Measurements from ENCODE around the gene HECA.
A peak's percentile ranks its signal among the peaks of the same experiment; 100 is the strongest.

The HECA gene

DNA sequence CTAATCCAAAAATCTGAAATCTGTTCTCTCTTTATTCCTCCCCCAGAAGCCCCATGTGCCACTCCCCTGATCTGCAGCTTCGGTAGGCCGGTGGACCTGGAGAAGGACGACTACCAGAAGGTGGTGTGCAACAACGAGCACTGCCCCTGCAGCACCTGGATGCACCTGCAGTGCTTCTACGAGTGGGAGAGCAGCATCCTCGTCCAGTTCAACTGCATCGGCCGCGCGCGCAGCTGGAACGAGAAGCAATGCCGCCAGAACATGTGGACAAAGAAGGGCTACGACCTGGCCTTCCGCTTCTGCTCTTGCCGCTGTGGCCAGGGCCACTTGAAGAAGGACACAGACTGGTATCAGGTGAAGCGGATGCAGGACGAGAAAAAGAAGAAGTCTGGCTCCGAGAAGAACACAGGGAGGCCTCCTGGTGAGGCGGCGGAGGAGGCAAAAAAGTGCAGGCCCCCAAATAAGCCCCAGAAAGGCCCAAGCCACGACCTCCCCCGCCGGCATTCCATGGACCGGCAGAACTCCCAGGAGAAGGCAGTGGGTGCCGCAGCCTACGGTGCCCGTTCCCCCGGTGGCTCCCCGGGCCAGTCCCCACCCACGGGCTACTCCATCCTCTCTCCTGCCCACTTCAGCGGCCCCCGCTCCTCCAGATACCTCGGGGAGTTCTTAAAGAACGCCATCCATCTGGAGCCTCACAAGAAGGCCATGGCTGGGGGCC lies 31.5 kb downstream of the HECA start:
- H4K20me1 ChIP-seq (ENCODE audit: insufficient read depth, low read length) = no peaks in the 10 kb centered on the region
- no peak for DNase-seq
- H3K4me1 ChIP-seq (ENCODE audit: low read length) = peaks cover 28% of the 10 kb centered on the region
- H2AFZ ChIP-seq (ENCODE audit: low read length) = no peak overlapping the region
- H3K36me3 ChIP-seq (replicated peaks; ENCODE audit: insufficient read depth, low read length) = no peaks in the 10 kb centered on the region
- no peaks in the 10 kb centered on the region for H3K9me3 ChIP-seq (replicated peaks; ENCODE audit: insufficient read depth, low read length)
- peaks cover 90% of the 10 kb centered on the region for H3K79me2 ChIP-seq (ENCODE audit: low read length)
- TF ChIP-seq EZH2phosphoT487 (IDR thresholded peaks at IDR 0.05; ENCODE audit: low read length) = no peak
- no peak for TF ChIP-seq EZH2 (optimal IDR thresholded peaks at IDR 0.05; ENCODE audit: low read depth, low read length)
- TF ChIP-seq, protein P1, sequence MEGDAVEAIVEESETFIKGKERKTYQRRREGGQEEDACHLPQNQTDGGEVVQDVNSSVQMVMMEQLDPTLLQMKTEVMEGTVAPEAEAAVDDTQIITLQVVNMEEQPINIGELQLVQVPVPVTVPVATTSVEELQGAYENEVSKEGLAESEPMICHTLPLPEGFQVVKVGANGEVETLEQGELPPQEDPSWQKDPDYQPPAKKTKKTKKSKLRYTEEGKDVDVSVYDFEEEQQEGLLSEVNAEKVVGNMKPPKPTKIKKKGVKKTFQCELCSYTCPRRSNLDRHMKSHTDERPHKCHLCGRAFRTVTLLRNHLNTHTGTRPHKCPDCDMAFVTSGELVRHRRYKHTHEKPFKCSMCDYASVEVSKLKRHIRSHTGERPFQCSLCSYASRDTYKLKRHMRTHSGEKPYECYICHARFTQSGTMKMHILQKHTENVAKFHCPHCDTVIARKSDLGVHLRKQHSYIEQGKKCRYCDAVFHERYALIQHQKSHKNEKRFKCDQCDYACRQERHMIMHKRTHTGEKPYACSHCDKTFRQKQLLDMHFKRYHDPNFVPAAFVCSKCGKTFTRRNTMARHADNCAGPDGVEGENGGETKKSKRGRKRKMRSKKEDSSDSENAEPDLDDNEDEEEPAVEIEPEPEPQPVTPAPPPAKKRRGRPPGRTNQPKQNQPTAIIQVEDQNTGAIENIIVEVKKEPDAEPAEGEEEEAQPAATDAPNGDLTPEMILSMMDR (IDR thresholded peaks at IDR 0.05; ENCODE audit: low read length) = no peak
- no peaks in the 10 kb centered on the region for H3K9me2 ChIP-seq (replicated peaks; ENCODE audit: insufficient read depth, low read length)
- peaks cover 14% of the 10 kb centered on the region for H3F3A ChIP-seq (ENCODE audit: insufficient read depth, low read length)
- H3K9ac ChIP-seq (ENCODE audit: low read length) = no peak overlapping the region
- H3K4me2 ChIP-seq (ENCODE audit: low read depth, low read length) = no peak overlapping the region
- H3K27me3 ChIP-seq (replicated peaks; ENCODE audit: insufficient read depth, low read length) = no peaks in the 10 kb centered on the region
- no peak overlapping the region for H3K27ac ChIP-seq (ENCODE audit: low read length)
- no peak overlapping the region for H3K4me3 ChIP-seq (ENCODE audit: low read length)

GRCh38 chr6:139166956-139167313 lies 32.1 kb downstream of the HECA start:
- no peak overlapping the region for H3K9ac ChIP-seq (ENCODE audit: low read length)
- peaks cover 14% of the 10 kb centered on the region for H3F3A ChIP-seq (ENCODE audit: insufficient read depth, low read length)
- H3K27me3 ChIP-seq (replicated peaks; ENCODE audit: insufficient read depth, low read length) = no peaks in the 10 kb centered on the region
- no peaks in the 10 kb centered on the region for H3K9me2 ChIP-seq (replicated peaks; ENCODE audit: insufficient read depth, low read length)
- H3K79me2 ChIP-seq (ENCODE audit: low read length) = peaks cover 92% of the 10 kb centered on the region
- H3K27ac ChIP-seq (ENCODE audit: low read length) = no peak overlapping the region
- DNase-seq = no peak
- no peak overlapping the region for H3K4me3 ChIP-seq (ENCODE audit: low read length)
- peaks cover 26% of the 10 kb centered on the region for H3K4me1 ChIP-seq (ENCODE audit: low read length)
- H3K9me3 ChIP-seq (replicated peaks; ENCODE audit: insufficient read depth, low read length) = no peaks in the 10 kb centered on the region
- H4K20me1 ChIP-seq (ENCODE audit: insufficient read depth, low read length) = no peaks in the 10 kb centered on the region
- H3K4me2 ChIP-seq (ENCODE audit: low read depth, low read length) = no peak overlapping the region
- H2AFZ ChIP-seq (ENCODE audit: low read length) = no peak overlapping the region
- TF ChIP-seq EZH2phosphoT487 (IDR thresholded peaks at IDR 0.05; ENCODE audit: low read length) = no peak
- no peak for TF ChIP-seq EZH2 (optimal IDR thresholded peaks at IDR 0.05; ENCODE audit: low read depth, low read length)
- TF ChIP-seq, protein P1 (IDR thresholded peaks at IDR 0.05; ENCODE audit: low read length) = no peak
- H3K36me3 ChIP-seq (replicated peaks; ENCODE audit: insufficient read depth, low read length) = no peaks in the 10 kb centered on the region

- H3K4me3 ChIP-seq (ENCODE audit: low read length) = peak overlapping the region; percentile 17; the same call in 1 of the 2 replicates
- peak overlapping the region; percentile 14; the same call in 1 of the 2 replicates for H2AFZ ChIP-seq (ENCODE audit: low read length)
- peak overlapping the region; percentile 37; the same call in 1 of the 2 replicates for H3K9ac ChIP-seq (ENCODE audit: low read length)
- H3K27me3 ChIP-seq (replicated peaks; ENCODE audit: insufficient read depth, low read length) = no peaks in the 10 kb centered on the region
- peaks cover 4% of the 10 kb centered on the region; the same call in 1 of the 2 replicates for H3K36me3 ChIP-seq (replicated peaks; ENCODE audit: insufficient read depth, low read length)
- peaks cover 18% of the 10 kb centered on the region for H3F3A ChIP-seq (ENCODE audit: insufficient read depth, low read length)
- peaks cover 49% of the 10 kb centered on the region for H3K4me1 ChIP-seq (ENCODE audit: low read length)
- peaks cover 66% of the 10 kb centered on the region for H3K79me2 ChIP-seq (ENCODE audit: low read length)
- H3K27ac ChIP-seq (ENCODE audit: low read length) = peak overlapping the region; percentile 87
- no peaks in the 10 kb centered on the region for H4K20me1 ChIP-seq (ENCODE audit: insufficient read depth, low read length)
- DNase-seq = no peak
- TF ChIP-seq, protein P1 (IDR thresholded peaks at IDR 0.05; ENCODE audit: low read length) = no peak
- no peak for TF ChIP-seq EZH2phosphoT487 (IDR thresholded peaks at IDR 0.05; ENCODE audit: low read length)
- TF ChIP-seq EZH2 (optimal IDR thresholded peaks at IDR 0.05; ENCODE audit: low read depth, low read length) = no peak
- H3K9me3 ChIP-seq (replicated peaks; ENCODE audit: insufficient read depth, low read length) = no peaks in the 10 kb centered on the region
- H3K9me2 ChIP-seq (replicated peaks; ENCODE audit: insufficient read depth, low read length) = no peaks in the 10 kb centered on the region
- peak overlapping the region; percentile 69 for H3K4me2 ChIP-seq (ENCODE audit: low read depth, low read length)
Observed at GRCh38 chr6:139172151-139172550, 37.3 kb downstream of the HECA start.

Measured in MM.1S (cell line).